Fibroblast of lung (primary cell): Measurements from ENCODE around the gene RGS12.

Experiments
- EZH2 ChIP-seq: IDR thresholded peaks from 2 replicates; pipeline ENCODE4 v1.5.1; 2012; ENCODE audit warnings: low read length, control low read depth, mild to moderate bottlenecking; ENCODE audit errors: missing control alignments
- TF ChIP-seq, protein P1 (sequence below), 2 donors: IDR thresholded peaks in 1 of 2; conservative IDR thresholded peaks in 1 of 2; 1 replicate in 1 of 2; 2 replicates in 1 of 2; pipeline ENCODE4 v1.5.1; 2011 to 2012; ENCODE audit warnings: low read length in 2 of 2, control low read depth in 1 of 2, inconsistent platforms in 1 of 2, low read depth in 1 of 2, mild to moderate bottlenecking in 1 of 2

GRCh38 chr4:3303923-3304710, 11.3 kb downstream of the RGS12 start:
- TF ChIP-seq, protein P1, sequence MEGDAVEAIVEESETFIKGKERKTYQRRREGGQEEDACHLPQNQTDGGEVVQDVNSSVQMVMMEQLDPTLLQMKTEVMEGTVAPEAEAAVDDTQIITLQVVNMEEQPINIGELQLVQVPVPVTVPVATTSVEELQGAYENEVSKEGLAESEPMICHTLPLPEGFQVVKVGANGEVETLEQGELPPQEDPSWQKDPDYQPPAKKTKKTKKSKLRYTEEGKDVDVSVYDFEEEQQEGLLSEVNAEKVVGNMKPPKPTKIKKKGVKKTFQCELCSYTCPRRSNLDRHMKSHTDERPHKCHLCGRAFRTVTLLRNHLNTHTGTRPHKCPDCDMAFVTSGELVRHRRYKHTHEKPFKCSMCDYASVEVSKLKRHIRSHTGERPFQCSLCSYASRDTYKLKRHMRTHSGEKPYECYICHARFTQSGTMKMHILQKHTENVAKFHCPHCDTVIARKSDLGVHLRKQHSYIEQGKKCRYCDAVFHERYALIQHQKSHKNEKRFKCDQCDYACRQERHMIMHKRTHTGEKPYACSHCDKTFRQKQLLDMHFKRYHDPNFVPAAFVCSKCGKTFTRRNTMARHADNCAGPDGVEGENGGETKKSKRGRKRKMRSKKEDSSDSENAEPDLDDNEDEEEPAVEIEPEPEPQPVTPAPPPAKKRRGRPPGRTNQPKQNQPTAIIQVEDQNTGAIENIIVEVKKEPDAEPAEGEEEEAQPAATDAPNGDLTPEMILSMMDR (conservative IDR thresholded peaks at IDR 0.05 in 1 of 2, IDR thresholded peaks at IDR 0.05 in 1 of 2; ENCODE audit: low read depth in 1 of 2, low read length in 2 of 2): no peak
- TF ChIP-seq EZH2: no peak
